Kidney (tissue), 14 donors: ENCODE results near the gene CHTF8. TPM values are rescaled to one million over a fixed set of nuclear protein-coding genes. Genes with fewer than 3 reads are reported as not detected.
"Not testable (repeated sequence)": the region's sequence is repeated elsewhere in the genome, so short reads cannot be mapped to it uniquely, and the experiment has no call there.

Experiments
- DNase-seq, 5 donors: peaks; one replicate each; pipeline ENCODE4 v3.0.0-alpha.2; 2013 to 2020
- FAIRE-seq: peaks from 2 replicates; lab custom pipeline; 2012; peaks lifted over from hg19 to GRCh38; lab: Jason Lieb, UNC
- H3K27ac ChIP-seq, 2 donors: one replicate each; pipeline ENCODE4 v1.7.0; 2013; ENCODE audit warnings: low read depth in 2 of 2, low read length in 2 of 2, inconsistent platforms in 1 of 2
- H3K27me3 ChIP-seq: one replicate; pipeline ENCODE4 v1.7.1; 2013; ENCODE audit warnings: low read length, inconsistent platforms; ENCODE audit not compliant: control insufficient read depth, insufficient read depth
- H3K36me3 ChIP-seq, 3 donors: one replicate each; pipeline versions ENCODE4 v1.7.0 to v1.7.1; 2013; ENCODE audit warnings: low read length in 3 of 3, control low read depth in 1 of 3, inconsistent platforms in 1 of 3; ENCODE audit not compliant: insufficient read depth in 3 of 3, control insufficient read depth in 2 of 3
- H3K4me1 ChIP-seq, 3 donors: one replicate each; pipeline versions ENCODE4 v1.7.0 to v1.7.1; 2013; ENCODE audit warnings: low read length in 3 of 3, inconsistent platforms in 1 of 3, low read depth in 1 of 3; ENCODE audit not compliant: control insufficient read depth in 2 of 3, insufficient read depth in 2 of 3
- H3K4me3 ChIP-seq, 3 donors: one replicate each; pipeline versions ENCODE4 v1.7.0 to v1.8.1; 2013; ENCODE audit warnings: low read length in 3 of 3, control low read depth in 1 of 3, inconsistent platforms in 1 of 3
- H3K9ac ChIP-seq, 3 donors: one replicate each; pipeline versions ENCODE4 v1.7.0 to v1.7.1; 2013; ENCODE audit warnings: low read length in 3 of 3, control low read depth in 1 of 3, inconsistent platforms in 1 of 3
- H3K9me3 ChIP-seq, 3 donors: one replicate each; pipeline versions ENCODE4 v1.7.0 to v1.7.1; 2013; ENCODE audit warnings: low read length in 3 of 3, control low read depth in 1 of 3, inconsistent platforms in 1 of 3; ENCODE audit not compliant: control insufficient read depth in 2 of 3, insufficient read depth in 1 of 3
- intact Hi-C: fragments of 100-400 bp; cut with DNase I; formaldehyde crosslinking; loops from one replicate; pipeline ENCODE4 v1.11.1; 2022
- polyA plus RNA-seq: library from polyadenylated mRNA; stranded (reverse); fragments of 350-450 nt; fragmentation: Illumina TruSeq; extraction: RNeasy Lipid Tissue Mini Kit (QIAGEN cat#74804); gene quantifications from one replicate; pipeline ENCODE4 v1.2.3, GENCODE V29; 2014; ENCODE audit warnings: low read depth, low replicate concordance; ENCODE audit not compliant: insufficient read depth
- total RNA-seq: library from RNA; stranded (reverse); fragmentation: NEBNext Ultra II Directional; extraction: Animal tissue kit (Norgen Biotek cat#: 25700); gene quantifications from one replicate; pipeline ENCODE4 v1.2.1, GENCODE V29; 2021
- TF ChIP-seq, protein P1 (sequence below): IDR thresholded peaks from 3 replicates; pipeline ENCODE4 v1.5.1; 2012; ENCODE audit warnings: mild to moderate bottlenecking, moderate library complexity, borderline replicate concordance; ENCODE audit not compliant: insufficient read depth; ENCODE audit errors: extremely low read depth
- donor health status: control.
- donor health status: control.
- donor health status: control.
- donor health status: control.
- donor health status: control.
- donor health status: DM: yes; HTN: yes; CAD: no.
- donor health status: Normal renal cell carcinoma (clear cell type).

Gene CHTF8
- total and polyA plus RNA-seq, 2 donors from 2014 or later: 124 to 163 TPM

DNA sequence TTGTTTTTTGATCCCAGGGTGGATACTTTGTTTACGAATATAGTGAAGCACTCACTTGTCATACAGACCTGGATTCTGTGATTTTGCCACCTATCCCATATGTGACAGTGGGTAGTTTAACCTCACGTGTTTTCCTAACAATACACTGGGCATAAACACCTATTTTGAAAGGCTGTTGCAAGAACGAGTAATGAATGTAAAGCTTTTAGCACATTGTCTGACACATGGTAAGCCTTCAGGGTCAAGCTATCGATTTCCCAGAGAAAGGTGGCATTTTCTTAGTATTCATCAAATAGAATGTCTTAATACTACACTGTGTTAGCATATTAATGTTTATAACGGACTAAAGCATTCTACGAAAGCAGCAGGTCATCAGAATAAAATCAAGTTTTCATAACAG, 1.9 kb downstream of the CHTF8 start:
- peak overlapping the region in 2 of 3 donors; percentile 95 to 97 for H3K4me3 ChIP-seq
- no peak for DNase-seq
- H3K27me3 ChIP-seq: no peaks in the 10 kb centered on the region
- H3K36me3 ChIP-seq: peaks cover 0 to 6% (median 0%) of the 10 kb centered on the region in 3 donors
- intact Hi-C loops: no loop called here
- H3K27ac ChIP-seq: peak overlapping the region in 1 of 2 donors; percentile 55
- FAIRE-seq: no peak
- H3K4me1 ChIP-seq: peaks cover 3 to 13% (median 13%) of the 10 kb centered on the region in 3 donors
- peak overlapping the region in 1 of 3 donors; percentile 4 for H3K9ac ChIP-seq
- no peaks in the 10 kb centered on the region for H3K9me3 ChIP-seq
- TF ChIP-seq, protein P1, sequence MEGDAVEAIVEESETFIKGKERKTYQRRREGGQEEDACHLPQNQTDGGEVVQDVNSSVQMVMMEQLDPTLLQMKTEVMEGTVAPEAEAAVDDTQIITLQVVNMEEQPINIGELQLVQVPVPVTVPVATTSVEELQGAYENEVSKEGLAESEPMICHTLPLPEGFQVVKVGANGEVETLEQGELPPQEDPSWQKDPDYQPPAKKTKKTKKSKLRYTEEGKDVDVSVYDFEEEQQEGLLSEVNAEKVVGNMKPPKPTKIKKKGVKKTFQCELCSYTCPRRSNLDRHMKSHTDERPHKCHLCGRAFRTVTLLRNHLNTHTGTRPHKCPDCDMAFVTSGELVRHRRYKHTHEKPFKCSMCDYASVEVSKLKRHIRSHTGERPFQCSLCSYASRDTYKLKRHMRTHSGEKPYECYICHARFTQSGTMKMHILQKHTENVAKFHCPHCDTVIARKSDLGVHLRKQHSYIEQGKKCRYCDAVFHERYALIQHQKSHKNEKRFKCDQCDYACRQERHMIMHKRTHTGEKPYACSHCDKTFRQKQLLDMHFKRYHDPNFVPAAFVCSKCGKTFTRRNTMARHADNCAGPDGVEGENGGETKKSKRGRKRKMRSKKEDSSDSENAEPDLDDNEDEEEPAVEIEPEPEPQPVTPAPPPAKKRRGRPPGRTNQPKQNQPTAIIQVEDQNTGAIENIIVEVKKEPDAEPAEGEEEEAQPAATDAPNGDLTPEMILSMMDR: no peak

DNA sequence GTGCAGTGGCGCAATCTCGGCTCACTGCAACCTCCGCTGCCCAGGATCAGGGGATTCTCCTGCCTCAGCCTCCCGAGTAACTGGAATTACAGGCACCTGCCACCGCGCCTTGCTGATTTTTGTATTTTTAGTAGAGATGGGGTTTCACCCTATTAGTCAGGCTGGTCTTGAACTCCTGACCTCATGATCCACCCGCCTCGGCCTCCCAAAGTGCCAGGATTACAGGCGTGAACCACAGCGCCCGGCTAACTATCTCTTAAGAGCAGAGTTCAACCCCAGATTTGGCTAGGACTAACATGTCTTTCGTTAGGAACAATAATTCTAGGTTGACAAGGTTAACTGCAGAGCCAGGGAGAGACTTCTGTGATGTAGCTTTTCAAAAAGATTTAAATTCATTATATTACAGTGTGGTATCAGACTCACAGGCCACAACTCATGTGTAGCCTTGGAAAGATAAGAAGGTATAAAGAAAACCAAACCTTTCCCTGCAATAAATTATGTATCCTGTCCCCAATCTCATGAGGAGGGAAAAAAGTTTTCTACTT, 4.3 kb downstream of the CHTF8 start:
- Histone ChIP-seq H3K4me3 (no peak overlapping the region), H3K36me3 (peaks cover 0 to 6% (median 3%) of the 10 kb centered on the region in 3 donors), H3K4me1 (peaks cover 3 to 13% (median 8%) of the 10 kb centered on the region in 3 donors), H3K27ac (no peak overlapping the region), H3K27me3 (no peaks in the 10 kb centered on the region), H3K9me3 (no peaks in the 10 kb centered on the region), H3K9ac (no peak overlapping the region)
- intact Hi-C loops: no loop called here
- TF ChIP-seq, protein P1: no peak
- FAIRE-seq (no peak), DNase-seq (peak in 3 of 5 donors; percentile 26 to 52 (median 39))

DNA sequence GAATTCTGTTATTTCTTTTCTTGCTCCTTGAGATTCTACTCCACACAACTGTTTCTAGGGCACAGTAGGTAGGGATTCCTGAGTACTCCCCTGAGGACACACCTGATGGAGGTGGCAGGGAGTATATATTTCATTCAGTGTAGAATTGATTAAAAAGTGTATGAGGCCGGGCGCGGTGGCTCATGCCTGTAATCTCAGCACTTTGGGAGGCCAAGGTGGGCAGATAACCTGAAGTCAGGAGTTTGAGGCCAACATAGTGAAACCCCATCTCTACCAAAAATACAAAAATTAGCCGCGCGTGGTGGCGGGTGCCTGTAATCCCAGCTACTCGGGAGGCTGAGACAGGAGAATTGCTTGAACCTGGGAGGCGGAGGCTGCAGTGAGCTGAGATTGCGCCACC, 5.6 kb downstream of the CHTF8 start:
- peak in 1 of 5 donors; percentile 19 for DNase-seq
- H3K27ac ChIP-seq, H3K4me3 ChIP-seq, FAIRE-seq, H3K27me3 ChIP-seq, H3K36me3 ChIP-seq, H3K9me3 ChIP-seq, H3K9ac ChIP-seq, intact Hi-C loops: not testable (repeated sequence)
- peaks cover 3 to 13% (median 8%) of the 10 kb centered on the region in 3 donors for H3K4me1 ChIP-seq

DNA sequence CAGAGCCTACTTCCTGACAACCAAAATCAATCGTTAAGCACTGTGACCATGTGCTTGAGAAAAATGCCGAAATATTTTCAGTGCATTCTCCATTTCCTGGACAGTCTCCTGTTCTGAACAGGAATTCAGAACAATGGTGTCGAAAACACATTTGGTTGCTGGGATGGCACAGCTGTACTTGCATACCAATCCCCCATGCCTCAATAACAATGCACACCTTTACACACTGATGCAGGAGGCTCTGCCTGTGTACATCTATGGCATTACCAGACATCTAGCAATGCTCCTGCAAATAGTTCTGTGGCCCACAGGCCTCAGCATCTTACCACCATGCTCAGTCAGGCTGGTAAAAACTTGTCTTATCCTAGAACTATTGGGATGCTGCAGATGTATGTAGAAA, 6.2 kb downstream of the CHTF8 start:
- no peaks in the 10 kb centered on the region for H3K27me3 ChIP-seq
- TF ChIP-seq, protein P1: no peak
- peaks cover 3 to 13% (median 8%) of the 10 kb centered on the region in 3 donors for H3K4me1 ChIP-seq
- no peak overlapping the region for H3K27ac ChIP-seq
- no peak for FAIRE-seq
- H3K9me3 ChIP-seq: no peaks in the 10 kb centered on the region
- no peak overlapping the region for H3K9ac ChIP-seq
- no peak for DNase-seq
- peaks cover 0 to 6% (median 3%) of the 10 kb centered on the region in 3 donors for H3K36me3 ChIP-seq
- no peak overlapping the region for H3K4me3 ChIP-seq
- intact Hi-C loops: no loop called here

DNA sequence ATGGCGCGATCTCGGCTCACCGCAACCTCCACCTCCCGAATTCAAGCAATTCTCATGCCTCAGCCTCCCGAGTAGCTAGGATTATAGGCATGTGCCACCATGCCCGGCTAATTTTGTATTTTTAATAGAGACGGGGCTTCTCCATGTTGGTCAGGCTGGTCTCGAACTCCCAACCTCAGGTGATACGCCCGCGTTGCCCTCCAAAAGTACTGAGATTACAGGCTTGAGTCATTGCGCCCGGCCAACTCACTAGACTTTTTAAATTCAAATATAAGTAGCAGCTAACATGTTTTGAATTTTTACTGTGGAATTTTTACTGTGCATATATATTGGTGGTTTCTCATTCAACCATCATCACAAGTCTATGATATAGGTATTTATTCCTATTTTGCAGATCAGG, 7.4 kb downstream of the CHTF8 start:
- peak in 1 of 5 donors; percentile 27 for DNase-seq
- H3K9ac ChIP-seq, H3K4me1 ChIP-seq, H3K4me3 ChIP-seq, FAIRE-seq, H3K27ac ChIP-seq, H3K27me3 ChIP-seq, intact Hi-C loops, H3K9me3 ChIP-seq: not testable (repeated sequence)
- H3K36me3 ChIP-seq: peaks cover 0 to 12% (median 10%) of the 10 kb centered on the region in 3 donors

DNA sequence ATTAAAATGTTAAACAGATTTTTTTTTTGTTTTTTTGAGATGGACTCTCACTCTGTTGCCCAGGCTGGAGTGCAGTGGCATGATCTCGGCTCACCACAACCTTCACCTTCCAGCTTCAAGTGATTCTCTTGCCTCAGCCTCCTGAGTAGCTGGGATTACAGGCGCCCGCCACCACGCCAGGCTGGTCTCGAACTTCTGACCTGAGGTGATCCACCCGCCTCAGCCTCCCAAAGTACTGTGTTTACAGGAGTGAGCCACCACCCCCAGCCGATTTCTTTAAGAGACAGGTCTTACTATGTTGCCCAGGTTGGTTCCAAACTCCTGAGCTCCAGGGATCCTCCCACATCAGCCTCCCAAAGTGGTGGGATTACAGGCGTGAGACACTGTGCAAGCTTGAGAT, 8.0 kb downstream of the CHTF8 start:
- H3K27me3 ChIP-seq, FAIRE-seq, H3K9me3 ChIP-seq, intact Hi-C loops, H3K9ac ChIP-seq, H3K27ac ChIP-seq, H3K4me1 ChIP-seq, H3K4me3 ChIP-seq: not testable (repeated sequence)
- peak in 1 of 5 donors; percentile 12 for DNase-seq
- peaks cover 0 to 12% (median 10%) of the 10 kb centered on the region in 3 donors for H3K36me3 ChIP-seq
